Endothelial cell of umbilical vein (primary cell): ENCODE data around the gene SCAMP4.

Experiments used
- CTCF ChIP-seq, 2 donors: IDR thresholded peaks; 1 replicate in 1 of 2; 2 replicates in 1 of 2; pipeline ENCODE4 v1.5.1; 2011; ENCODE audit warnings: low read length in 2 of 2, mild to moderate bottlenecking in 2 of 2, moderate library complexity in 2 of 2, control low read depth in 1 of 2, inconsistent platforms in 1 of 2, low read depth in 1 of 2; ENCODE audit not compliant: insufficient read depth in 1 of 2; ENCODE audit errors: extremely low read depth in 1 of 2
- EZH2 ChIP-seq: IDR thresholded peaks from 2 replicates; pipeline ENCODE4 v1.6.1; 2012; ENCODE audit warnings: borderline replicate concordance, low read depth, mild to moderate bottlenecking, moderate library complexity, low read length, inconsistent platforms; ENCODE audit not compliant: severe bottlenecking
- GATA2 ChIP-seq: IDR thresholded peaks from 2 replicates; pipeline ENCODE4 v1.7.0; 2011; ENCODE audit warnings: low read depth, mild to moderate bottlenecking, moderate library complexity, mixed read lengths, low read length; ENCODE audit not compliant: insufficient read length, insufficient read depth
- MAX ChIP-seq: IDR thresholded peaks from 2 replicates; pipeline ENCODE4 v1.6.1; 2011; ENCODE audit not compliant: insufficient read depth, insufficient read length
- MYC ChIP-seq: IDR thresholded peaks from one replicate; pipeline ENCODE4 v1.6.1; 2011; ENCODE audit warnings: mild to moderate bottlenecking, low read depth, low read length
- POLR2A ChIP-seq: IDR thresholded peaks from 2 replicates; pipeline ENCODE4 v1.6.1; 2012; ENCODE audit warnings: low read depth, mild to moderate bottlenecking, control low read depth, low read length
- POLR2AphosphoS5 ChIP-seq: IDR thresholded peaks from 2 replicates; pipeline ENCODE4 v1.6.1; 2012; ENCODE audit warnings: low read depth, mild to moderate bottlenecking, control low read depth, low read length, moderate library complexity; ENCODE audit not compliant: insufficient read depth

GRCh38 chr19:1967087-1967608, 61.9 kb downstream of the SCAMP4 start:
- TF ChIP-seq CTCF (IDR thresholded peaks at IDR 0.05; ENCODE audit: extremely low read depth in 1 of 2, insufficient read depth in 1 of 2, low read depth in 1 of 2, low read length in 2 of 2) = no peak
- TF ChIP-seq POLR2A = no peak
- no peak for TF ChIP-seq EZH2
- no peak for TF ChIP-seq POLR2AphosphoS5
- no peak for TF ChIP-seq MYC
- TF ChIP-seq GATA2 = no peak
- no peak for TF ChIP-seq MAX
